Tibial artery (tissue), 4 donors: ENCODE measurements around the gene PDXK.

ENCODE experiments used
- DNase-seq, 2 donors: peaks; one replicate each; pipeline ENCODE4 v3.0.0-alpha.2; 2019
- H3K27ac ChIP-seq, 2 donors: fragments of 200-600 bp; sonication (generic) in 1 of 2; 1 replicate in 1 of 2; 2 replicates in 1 of 2; pipeline ENCODE4 v1.5.1; 2018 to 2019; ENCODE audit warnings: mild to moderate bottlenecking in 1 of 2
- H3K27me3 ChIP-seq, 2 donors: fragments of 200-600 bp; sonication (generic) in 1 of 2; one replicate each; pipeline versions ENCODE4 v1.5.1 to v1.6.0; 2016 to 2019
- H3K36me3 ChIP-seq, 3 donors: fragments of 200-600 bp; sonication (generic) in 2 of 3; one replicate each; pipeline ENCODE4 v1.5.1; 2016 to 2019; ENCODE audit warnings: mild to moderate bottlenecking in 2 of 3
- H3K4me1 ChIP-seq, 4 donors: fragments of 200-600 bp; sonication (generic) in 2 of 4; 1 replicate in 3 of 4; 2 replicates in 1 of 4; pipeline ENCODE4 v1.5.1; 2016 to 2019
- H3K4me3 ChIP-seq, 2 donors: fragments of 200-600 bp; sonication (generic) in 1 of 2; 1 replicate in 1 of 2; 2 replicates in 1 of 2; pipeline ENCODE4 v1.5.1; 2018 to 2019; ENCODE audit warnings: mild to moderate bottlenecking in 2 of 2
- H3K9me3 ChIP-seq, 3 donors: fragments of 200-600 bp; sonication (generic) in 1 of 3; one replicate each; pipeline ENCODE4 v1.5.1; 2016 to 2019
- intact Hi-C: fragments of 100-400 bp; cut with DNase I; formaldehyde crosslinking; loops from one replicate; pipeline ENCODE4 v1.15.0; 2023; ENCODE audit warnings: low total_unique reads
- TF ChIP-seq, protein P1 (sequence below), 2 experiments: fragments of 200-600 bp in 1 of 2; fragments of 450-650 bp in 1 of 2; IDR thresholded peaks; one replicate each; pipeline ENCODE4 v1.5.1; 2017 to 2019; ENCODE audit warnings: antibody characterized with exemption in 2 of 2, mild to moderate bottlenecking in 1 of 2, moderate library complexity in 1 of 2

Gene PDXK

DNA sequence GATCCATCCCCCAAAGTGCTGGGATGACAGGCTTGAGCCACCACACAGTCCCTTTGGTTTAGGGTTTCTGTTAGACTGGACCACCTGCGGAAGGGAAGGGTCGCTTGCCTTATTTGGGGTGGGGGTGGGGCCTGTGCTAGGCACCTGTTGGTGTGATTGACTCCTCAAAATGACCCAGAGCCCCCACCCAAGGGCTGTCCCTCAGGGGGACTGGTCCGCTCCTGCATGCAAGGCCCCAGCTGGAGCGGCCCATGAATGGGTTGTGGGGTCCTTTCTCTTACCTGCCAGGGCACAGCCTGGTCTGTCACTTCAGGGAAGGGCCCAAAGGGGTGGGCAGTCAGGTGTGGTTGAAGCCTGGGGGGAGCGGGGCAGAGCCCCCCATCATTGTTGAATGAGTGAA lies 59.0 kb downstream of the PDXK start:
- intact Hi-C loops, result no loop called here
- no peaks in the 10 kb centered on the region for H3K9me3 ChIP-seq
- TF ChIP-seq, protein P1, sequence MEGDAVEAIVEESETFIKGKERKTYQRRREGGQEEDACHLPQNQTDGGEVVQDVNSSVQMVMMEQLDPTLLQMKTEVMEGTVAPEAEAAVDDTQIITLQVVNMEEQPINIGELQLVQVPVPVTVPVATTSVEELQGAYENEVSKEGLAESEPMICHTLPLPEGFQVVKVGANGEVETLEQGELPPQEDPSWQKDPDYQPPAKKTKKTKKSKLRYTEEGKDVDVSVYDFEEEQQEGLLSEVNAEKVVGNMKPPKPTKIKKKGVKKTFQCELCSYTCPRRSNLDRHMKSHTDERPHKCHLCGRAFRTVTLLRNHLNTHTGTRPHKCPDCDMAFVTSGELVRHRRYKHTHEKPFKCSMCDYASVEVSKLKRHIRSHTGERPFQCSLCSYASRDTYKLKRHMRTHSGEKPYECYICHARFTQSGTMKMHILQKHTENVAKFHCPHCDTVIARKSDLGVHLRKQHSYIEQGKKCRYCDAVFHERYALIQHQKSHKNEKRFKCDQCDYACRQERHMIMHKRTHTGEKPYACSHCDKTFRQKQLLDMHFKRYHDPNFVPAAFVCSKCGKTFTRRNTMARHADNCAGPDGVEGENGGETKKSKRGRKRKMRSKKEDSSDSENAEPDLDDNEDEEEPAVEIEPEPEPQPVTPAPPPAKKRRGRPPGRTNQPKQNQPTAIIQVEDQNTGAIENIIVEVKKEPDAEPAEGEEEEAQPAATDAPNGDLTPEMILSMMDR (IDR thresholded peaks at IDR 0.05), result no peak
- DNase-seq, result no peak
- H3K4me1 ChIP-seq, result peaks cover 0 to 18% (median 11%) of the 10 kb centered on the region in 4 donors
- H3K27me3 ChIP-seq, result no peaks in the 10 kb centered on the region
- H3K36me3 ChIP-seq, result peaks cover 15 to 17% (median 16%) of the 10 kb centered on the region in 3 donors
- no peak overlapping the region for H3K4me3 ChIP-seq
- no peak overlapping the region for H3K27ac ChIP-seq

DNA sequence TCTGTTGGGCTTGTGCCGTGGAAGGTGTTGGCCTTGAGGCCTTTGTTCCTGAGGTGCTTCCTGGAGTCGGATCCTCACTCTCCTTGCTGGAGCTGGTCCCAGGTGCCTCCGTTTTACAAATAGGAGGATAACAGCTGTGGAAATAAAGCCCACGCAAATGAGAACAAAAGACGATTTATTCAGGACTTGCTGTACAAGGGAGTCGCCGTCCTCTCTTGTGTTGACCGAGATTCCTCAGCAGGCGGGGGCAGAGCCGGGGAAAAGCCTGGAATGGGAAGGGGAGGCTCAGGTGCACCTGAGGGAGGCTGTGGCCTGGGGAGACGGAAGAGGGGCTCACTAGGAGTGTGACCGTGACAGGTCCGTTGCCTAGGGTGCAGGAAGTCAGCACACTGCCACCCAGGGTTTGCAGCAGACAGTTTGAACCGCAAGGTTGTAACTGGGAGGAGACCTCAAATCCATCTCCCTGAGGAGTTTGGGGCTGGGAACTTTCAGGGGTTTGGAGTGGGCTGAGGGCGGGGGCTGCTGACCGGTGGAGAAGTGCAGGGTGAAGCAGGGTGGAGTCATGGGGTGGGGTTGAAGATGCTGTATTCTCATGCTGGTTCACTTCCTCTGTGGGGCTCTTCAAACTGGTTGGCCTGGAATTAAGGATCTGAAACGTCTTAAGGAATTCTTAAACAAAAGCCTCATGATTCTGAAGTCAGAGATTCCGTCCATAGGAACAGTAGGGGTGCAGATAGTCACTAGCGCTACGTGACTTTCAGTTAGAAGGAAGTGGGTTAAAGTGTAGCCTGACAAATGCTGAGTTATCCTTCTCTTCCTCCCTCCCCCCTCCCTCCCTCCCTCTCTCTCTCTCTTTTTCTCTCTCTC lies 59.8 kb downstream of the PDXK start:
- Histone ChIP-seq H3K4me1 (peaks cover 0 to 18% (median 11%) of the 10 kb centered on the region in 4 donors), H3K4me3 (no peak overlapping the region), H3K27me3 (no peaks in the 10 kb centered on the region), H3K36me3 (peaks cover 7 to 9% (median 9%) of the 10 kb centered on the region in 3 donors), H3K9me3 (no peaks in the 10 kb centered on the region), H3K27ac (no peak overlapping the region)
- intact Hi-C loops, result no loop called here
- TF ChIP-seq, protein P1 (IDR thresholded peaks at IDR 0.05), result no peak
- DNase-seq, result no peak

DNA sequence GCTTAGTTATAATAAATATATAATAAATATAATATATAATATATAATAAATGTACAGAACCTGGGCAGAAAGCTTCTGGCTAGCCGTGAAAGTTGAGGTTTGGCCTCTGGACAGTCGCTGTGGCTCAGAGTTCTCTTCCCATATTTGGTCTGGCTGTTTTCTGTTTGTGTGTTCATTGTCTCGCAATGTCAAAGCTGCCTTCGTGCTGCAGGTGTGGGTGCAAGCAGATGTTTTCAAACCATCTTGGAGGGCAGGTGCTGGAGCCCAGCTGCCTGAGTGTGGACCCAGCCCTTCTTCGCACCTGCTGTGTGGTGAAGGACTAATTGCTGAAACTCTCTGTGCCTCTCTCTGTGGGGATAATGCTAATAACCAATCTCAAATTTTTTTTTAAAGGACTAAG lies 60.7 kb downstream of the PDXK start:
- intact Hi-C loops, result no loop called here
- no peak overlapping the region for H3K27ac ChIP-seq
- H3K27me3 ChIP-seq, result no peaks in the 10 kb centered on the region
- H3K9me3 ChIP-seq, result no peaks in the 10 kb centered on the region
- TF ChIP-seq, protein P1 (IDR thresholded peaks at IDR 0.05), result no peak
- DNase-seq, result no peak
- H3K36me3 ChIP-seq, result no peaks in the 10 kb centered on the region
- H3K4me1 ChIP-seq, result peaks cover 0 to 14% (median 7%) of the 10 kb centered on the region in 4 donors
- no peak overlapping the region for H3K4me3 ChIP-seq

DNA sequence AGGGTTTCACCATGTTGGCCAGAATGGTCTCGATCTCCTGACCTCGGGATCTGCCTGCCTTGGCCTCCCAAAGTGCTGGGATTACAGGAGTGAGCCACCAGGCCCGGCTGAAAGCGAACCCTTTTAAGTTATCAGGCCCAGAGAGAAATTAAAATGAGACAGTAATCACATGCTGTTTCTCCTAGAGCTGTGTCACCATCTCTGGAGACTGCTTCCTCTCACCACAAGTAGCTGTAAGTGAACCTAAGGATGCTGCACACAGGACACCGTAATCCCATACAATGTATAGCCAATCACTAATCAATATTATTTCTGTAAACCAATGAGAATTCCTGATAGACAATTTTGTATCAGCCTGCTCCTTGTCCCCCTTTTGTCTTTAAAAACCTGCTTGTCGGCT lies 62.9 kb downstream of the PDXK start:
- Histone ChIP-seq H3K27me3 (no peaks in the 10 kb centered on the region), H3K4me3 (no peak overlapping the region), H3K4me1 (no peaks in the 10 kb centered on the region), H3K9me3 (no peaks in the 10 kb centered on the region), H3K27ac (no peak overlapping the region), H3K36me3 (no peaks in the 10 kb centered on the region)
- no peak for DNase-seq
- TF ChIP-seq, protein P1 (IDR thresholded peaks at IDR 0.05), result no peak
- intact Hi-C loops, result no loop called here

DNA sequence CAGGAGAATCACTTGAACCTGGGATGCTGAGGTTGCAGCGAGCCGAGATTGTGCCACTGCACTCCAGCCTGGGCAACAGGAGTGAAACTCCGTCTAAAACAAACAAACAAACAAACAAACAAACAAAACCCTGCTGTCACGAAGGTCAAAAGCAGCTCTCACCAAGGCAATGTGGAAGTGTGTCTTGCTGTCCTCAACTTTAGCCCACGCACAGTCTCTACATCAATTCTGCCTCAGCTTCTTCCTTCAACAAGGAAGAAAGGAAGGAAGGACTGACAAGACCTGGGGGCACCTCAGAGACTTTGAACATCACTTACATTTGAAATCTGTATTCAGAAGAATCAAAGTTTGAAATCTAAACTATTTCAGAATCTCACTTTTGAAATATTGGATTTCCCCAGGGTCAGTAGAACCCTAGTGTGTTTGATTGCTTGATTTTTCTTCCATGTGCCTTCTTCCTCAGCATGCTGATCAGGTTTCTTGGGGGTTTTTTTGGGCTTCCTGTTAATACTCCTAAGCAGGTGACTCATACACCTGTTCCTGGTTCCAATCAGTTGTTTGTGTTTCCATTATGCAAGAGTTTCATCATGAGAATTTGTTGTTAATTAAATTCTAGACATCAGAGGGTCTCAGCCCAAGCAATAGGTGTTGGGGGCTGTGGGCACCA lies 63.6 kb downstream of the PDXK start:
- no peaks in the 10 kb centered on the region for H3K9me3 ChIP-seq
- no peak overlapping the region for H3K27ac ChIP-seq
- no peak for DNase-seq
- H3K27me3 ChIP-seq, result no peaks in the 10 kb centered on the region
- intact Hi-C loops, result no loop called here
- TF ChIP-seq, protein P1 (IDR thresholded peaks at IDR 0.05), result no peak
- H3K36me3 ChIP-seq, result no peaks in the 10 kb centered on the region
- H3K4me1 ChIP-seq, result no peaks in the 10 kb centered on the region
- H3K4me3 ChIP-seq, result no peak overlapping the region
